NCI-H1105 treated with DMSO at 0.1 percent for 48 hours (cell line): ENCODE results near the gene PTH1R.

ENCODE experiments used
- DNase-seq: peaks from one replicate; lab custom pipeline; 2025; lab: John Stamatoyannopoulos, UW

The PTH1R gene

GRCh38 chr3:46864061-46864881 is 13.2 kb upstream of the PTH1R start:
- DNase-seq = no peak

GRCh38 chr3:46865031-46865507 is 12.5 kb upstream of the PTH1R start:
- DNase-seq = no peak

- no peak for DNase-seq
Observed at GRCh38 chr3:46865546-46865945, 12.0 kb upstream of the PTH1R start.

GRCh38 chr3:46866032-46866595 is 11.4 kb upstream of the PTH1R start:
- DNase-seq = no peak

GRCh38 chr3:46866720-46867549 is 10.6 kb upstream of the PTH1R start:
- DNase-seq = peak; percentile 3

- no peak for DNase-seq
Observed at GRCh38 chr3:46867550-46867898, 10.0 kb upstream of the PTH1R start.

- no peak for DNase-seq
Observed at GRCh38 chr3:46868287-46868686, 9.2 kb upstream of the PTH1R start.

- no peak for DNase-seq
Observed at GRCh38 chr3:46868948-46869347, 8.6 kb upstream of the PTH1R start.

GRCh38 chr3:46869440-46869839 is 8.1 kb upstream of the PTH1R start:
- no peak for DNase-seq

- DNase-seq = no peak
Observed at GRCh38 chr3:46870651-46871050, 6.9 kb upstream of the PTH1R start.

GRCh38 chr3:46871222-46871621 is 6.3 kb upstream of the PTH1R start:
- DNase-seq = no peak

- no peak for DNase-seq
Observed at GRCh38 chr3:46873521-46873920, 4.0 kb upstream of the PTH1R start.

- DNase-seq = no peak
Observed at GRCh38 chr3:46874430-46874829, 3.1 kb upstream of the PTH1R start.

GRCh38 chr3:46875560-46875959 is 2.0 kb upstream of the PTH1R start:
- DNase-seq = no peak

GRCh38 chr3:46876313-46877300 is 914 bp upstream of the PTH1R start:
- DNase-seq = no peak

GRCh38 chr3:46878781-46879436 is 1.4 kb downstream of the PTH1R start:
- no peak for DNase-seq

- no peak for DNase-seq
Observed at GRCh38 chr3:46880884-46881595, 3.5 kb downstream of the PTH1R start.

GRCh38 chr3:46881596-46882376 is 4.3 kb downstream of the PTH1R start:
- DNase-seq = no peak

GRCh38 chr3:46882377-46883053 is 5.0 kb downstream of the PTH1R start:
- DNase-seq = no peak
